ENCODE data around the gene SFXN4.

Gene SFXN4, protein sequence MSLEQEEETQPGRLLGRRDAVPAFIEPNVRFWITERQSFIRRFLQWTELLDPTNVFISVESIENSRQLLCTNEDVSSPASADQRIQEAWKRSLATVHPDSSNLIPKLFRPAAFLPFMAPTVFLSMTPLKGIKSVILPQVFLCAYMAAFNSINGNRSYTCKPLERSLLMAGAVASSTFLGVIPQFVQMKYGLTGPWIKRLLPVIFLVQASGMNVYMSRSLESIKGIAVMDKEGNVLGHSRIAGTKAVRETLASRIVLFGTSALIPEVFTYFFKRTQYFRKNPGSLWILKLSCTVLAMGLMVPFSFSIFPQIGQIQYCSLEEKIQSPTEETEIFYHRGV

DNA sequence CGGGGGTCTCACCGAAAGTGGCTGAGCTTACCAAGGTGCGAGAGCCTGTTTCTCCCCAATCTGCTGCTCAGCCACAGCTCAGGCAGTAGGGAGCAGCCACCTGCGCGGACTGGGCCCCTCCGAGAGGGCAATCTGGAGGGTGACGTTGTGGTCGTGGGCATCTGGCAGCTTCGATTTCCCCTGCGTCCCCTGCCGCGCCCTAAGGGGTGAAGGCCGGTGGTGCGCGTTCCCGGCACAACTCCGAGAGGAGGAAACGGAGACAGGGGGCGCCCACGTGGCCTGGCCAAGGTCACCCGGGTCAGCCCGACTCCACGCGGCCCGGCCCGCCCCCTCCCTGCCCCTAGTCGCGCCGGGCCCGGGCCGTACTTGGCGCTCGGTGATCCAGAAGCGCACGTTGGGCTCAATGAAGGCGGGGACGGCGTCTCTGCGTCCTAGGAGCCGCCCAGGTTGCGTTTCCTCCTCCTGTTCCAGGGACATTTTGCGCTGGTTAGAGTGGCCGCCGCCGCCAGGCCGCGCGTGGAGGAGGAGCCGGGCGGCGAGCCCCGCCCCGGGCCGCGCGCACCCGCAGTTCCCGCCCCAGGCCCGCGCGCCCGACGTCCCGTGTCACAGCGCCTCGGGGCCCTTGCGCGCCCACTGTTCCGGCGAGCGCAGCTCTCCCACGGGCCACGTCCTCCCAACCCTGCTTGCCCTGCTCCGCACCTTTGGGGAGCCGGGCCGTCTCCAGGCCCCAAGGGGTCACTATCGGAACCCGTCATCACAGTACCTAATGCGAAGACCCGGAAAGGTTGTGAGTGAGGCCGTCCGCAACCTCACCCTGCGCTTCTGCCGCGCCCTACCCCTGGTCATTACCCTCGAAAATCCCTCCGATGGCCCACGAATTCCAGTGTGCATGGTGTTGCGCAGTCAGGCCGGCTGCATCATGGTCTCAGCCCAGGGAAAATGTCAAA is at the start of gene SFXN4:
Gene SFXN4, minus strand, starts transcription at position 544 of the 947 bp plus-strand sequence. Its CDS starts 67 bp downstream, at position 477.
- peak; percentile 28 to 52 for DNase-seq

DNA sequence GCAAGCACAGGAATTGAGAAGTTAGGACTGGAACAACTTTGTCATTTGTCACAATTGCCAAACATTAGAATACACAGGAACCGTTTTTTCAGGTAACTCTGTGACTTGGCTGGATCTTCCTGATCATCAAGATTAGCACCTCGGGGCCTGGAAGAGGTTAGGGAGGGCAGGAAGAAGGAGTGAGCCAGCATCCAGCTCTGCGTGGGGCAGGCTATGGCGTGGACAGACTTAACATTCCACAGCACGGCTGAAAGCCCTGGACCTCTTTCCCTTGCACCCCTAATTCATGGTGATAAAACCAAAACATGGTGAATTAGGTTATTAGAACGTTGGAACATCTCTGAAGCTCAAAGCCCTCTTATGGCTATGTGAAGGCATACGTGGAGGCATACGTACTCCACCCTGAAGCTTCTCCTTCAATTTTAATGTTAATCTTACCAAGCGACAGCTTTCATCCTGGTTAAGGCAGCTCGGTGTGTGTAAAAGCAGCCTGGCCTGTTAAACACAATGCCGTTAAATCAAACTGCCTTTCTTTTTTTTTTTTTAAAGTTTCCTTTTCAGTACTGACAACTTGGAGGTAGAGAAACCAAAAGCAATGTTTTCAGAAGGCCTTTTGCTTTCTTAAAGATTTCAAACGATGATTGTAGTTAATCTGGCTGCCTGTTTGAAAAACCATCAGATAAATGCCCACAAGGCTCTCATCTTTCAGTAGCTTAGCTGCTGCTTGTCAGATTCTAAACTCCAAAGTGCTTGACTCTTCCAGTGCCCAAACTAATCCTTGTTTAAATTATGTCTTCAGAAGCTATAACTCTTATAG is 46.3 kb upstream of the SFXN4 start:
- DNase-seq, result no peak

DNA sequence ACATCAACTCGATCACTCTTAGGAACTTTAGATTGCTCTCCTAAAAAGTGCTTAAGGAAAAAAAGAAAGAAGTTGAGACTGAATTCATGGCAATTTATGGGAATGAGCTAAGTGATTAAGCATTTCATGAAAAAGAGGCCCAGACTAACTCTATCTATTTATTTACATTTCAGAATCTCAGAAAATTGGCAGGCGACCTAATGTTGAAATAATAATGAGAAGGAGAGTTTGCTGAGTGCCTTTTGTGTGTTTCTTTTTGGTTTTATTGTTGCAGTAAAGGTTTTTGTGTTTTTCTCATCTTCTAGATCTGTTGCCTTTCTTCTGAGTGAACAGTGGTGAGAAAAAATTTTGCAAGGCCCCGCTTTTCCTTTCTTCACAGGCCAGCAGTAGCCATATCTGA is 45.7 kb upstream of the SFXN4 start:
- no peak for DNase-seq

DNA sequence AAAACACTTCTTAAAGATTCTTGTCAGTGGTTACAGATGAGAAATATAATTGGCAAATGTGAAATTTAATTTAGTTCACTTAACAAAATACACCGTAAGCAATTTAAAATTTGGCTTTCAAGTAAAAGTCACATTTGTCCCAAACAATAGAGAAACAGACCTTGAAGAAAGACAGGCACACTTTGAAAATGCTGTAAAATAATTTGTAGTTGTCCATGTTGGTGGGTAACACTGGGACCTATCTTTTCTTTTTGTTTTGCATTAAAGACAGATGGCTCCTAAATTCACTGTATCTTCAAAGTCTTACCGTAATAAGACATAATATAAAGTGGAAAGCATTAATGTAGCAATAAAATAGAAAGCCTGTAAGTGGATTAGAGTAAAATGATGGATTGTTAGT is 45.1 kb upstream of the SFXN4 start:
- DNase-seq, result no peak

DNA sequence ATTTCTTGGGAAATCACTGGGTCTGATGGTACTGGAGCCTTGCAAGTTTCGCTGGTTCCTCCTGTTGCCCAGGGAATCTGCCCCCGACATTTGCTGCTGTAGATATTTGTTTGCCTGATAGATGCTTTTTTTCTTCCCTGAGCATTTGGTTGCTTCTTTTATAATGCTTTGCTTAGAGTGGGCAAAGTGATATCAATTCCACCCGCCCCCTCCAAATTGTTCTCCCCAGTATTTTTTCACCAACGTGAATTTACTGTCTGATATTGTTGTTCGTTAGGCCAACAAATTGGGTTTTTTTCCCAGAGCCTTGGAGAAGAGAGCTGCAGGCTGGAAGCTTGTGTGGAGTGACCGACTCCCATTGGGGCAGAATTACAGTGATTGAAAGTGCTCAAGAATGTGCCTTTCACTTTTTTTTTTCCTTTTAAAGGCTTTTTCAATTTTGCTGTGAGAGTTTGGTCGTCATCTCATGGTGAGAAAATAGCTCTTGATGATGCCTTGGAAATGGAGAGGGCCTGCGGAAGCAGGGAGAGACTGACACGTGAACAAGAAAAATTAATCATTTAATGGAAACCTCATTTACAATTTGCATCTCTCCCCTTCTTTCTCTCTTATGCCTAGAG is 44.3 kb upstream of the SFXN4 start:
- no peak for DNase-seq

DNA sequence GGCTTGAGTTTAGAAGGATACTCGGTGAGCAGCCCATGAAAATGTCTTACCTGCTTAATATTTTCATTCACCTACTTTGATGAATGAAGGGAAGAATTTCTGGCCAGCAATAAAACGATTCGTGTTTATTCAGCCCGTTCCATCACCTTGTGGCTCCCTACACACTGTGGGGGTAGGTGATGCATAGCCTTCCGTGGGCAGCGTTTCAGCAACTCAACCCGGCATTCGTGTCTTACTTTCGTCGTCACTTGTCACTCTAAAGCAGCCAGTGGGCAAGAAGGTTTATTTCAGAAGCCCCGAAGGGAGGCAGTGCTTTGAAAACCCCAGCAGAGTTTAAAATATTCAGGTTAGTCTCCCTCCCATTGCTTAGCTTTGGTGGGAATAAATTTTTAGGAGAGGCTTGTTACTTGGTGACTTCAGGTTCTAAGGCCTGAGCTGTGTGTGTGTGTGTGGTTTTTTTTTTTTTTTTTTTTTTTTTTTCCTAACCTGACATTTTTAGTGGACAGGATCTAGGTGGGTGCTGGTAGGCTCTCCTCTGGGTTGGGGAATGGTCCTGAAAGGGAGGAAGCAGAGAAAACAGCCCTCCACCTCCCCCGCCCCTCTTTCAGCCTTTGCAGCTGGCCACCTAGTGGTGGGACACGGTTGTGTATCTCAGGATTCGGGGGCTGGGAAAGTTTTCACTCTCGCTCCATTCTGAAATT is 43.7 kb upstream of the SFXN4 start:
- peak; percentile 6 to 45 for DNase-seq

DNA sequence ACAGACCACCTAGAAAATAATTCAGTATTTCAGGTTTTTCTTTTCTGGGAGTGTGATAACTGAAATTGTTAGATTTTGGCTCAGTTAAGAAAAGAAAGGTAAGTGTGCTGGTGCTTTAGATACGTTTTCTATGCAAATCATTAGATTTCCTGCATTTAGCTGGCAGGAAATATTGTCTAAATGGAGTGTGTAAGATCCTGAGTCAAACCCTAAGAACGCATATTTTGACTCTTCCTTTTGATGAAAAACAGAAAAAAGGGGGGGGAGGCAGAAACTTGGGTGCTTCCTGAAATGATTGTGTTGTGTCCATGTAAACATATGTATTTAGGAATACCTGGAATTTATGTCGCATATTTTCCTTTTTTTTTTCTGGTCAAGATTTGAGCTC is 43.0 kb upstream of the SFXN4 start:
- no peak for DNase-seq

DNA sequence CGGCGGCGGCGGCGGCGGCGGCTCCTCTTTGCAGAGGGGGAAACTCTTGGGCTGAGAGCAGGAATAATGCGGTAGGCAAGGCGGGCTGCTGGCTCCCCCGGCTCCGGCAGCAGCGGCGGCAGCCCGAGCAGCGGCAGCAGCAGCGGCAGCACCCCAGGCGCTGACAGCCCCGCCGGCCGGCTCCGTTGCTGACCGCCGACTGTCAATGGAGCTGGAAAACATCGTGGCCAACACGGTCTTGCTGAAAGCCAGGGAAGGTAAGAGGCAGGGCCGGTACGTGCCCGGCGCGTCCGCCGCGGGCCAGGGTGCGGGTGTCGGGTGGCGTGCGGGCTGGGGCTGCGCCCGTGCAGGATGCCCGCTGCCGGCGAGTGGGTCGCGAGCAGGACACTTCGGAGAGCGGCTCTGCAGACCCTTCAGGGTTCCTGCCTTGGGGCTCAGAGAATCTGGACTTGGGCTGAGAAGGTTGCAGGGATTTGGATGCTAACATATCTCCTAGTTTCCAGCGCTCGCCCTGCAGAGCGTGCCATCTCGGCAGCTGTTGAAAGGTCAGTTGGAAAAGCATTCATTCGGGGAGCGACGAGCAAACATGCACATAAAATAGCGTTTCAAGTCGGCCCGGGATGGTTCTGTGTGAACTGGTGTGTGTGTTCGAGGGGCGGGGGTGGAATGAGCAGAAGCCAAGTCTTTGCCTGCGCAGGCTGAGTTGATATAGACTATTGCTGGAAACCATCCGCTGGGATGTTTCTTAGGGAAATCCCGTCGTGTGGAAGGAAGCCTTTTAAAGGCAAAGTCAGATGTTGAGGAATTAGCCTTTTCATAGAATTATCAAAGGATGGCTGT is 42.4 kb upstream of the SFXN4 start:
- DNase-seq, result peak in 1 of 2 experiments; percentile 36

DNA sequence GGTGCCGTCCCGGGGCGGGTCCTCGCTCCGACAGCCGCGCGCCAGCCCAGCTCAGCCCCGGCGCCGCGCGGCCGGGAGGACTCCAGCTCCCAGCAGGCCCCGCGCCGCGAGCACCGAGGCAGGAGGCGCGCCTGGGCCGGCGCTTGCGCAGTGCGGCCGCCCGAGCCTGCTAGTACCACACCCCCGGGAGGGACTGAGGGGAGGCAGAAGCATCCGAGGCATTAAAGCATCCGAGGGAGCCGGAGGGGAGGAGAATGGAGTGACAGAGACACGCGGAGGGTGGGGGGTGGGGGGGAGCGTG is 41.8 kb upstream of the SFXN4 start, which contains the start of gene GRK5:
Gene GRK5, plus strand, starts transcription at position 206 of the 301 bp plus-strand sequence. CDS start 347 bp downstream, outside the sequence.
- DNase-seq, result peak; percentile 70 to 91

DNA sequence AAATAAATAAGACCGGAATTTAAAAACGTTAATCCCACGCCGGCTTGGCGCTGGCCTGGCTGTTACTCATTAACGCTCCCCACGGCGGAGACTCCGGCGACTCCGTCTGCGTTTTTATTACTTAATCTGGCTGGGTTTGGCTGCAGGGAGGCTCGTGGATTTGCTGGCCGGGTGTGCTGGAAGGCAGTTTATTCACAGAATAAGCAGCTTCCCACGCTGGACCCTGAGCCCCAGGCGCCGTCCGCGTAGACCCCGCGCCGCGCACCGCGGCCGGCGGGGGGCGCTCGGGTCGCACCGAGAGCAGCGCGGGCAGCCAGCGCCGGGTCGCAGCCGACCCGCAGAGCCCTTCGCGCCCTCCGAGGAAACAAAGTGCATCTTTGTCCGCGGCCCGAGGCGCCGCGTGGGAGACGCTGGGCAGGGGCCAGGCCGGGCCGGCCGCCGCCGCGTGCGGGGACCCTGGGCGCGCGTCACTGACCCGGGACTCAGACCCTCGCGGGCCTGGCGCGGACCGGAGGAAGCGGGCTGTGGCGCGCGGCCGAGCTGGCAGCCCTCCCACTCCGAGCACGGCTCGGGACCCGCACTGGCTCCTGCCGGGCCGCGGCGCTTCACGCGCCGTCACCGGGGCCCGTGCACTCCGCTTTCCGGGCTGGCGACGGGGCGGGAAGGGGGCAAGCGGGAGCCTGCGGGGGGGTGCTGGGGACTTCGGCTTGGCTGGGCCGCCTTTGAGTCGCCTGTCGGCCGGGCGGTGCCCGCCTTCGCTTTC is 41.3 kb upstream of the SFXN4 start:
- peak in 1 of 2 experiments; percentile 66 for DNase-seq

DNA sequence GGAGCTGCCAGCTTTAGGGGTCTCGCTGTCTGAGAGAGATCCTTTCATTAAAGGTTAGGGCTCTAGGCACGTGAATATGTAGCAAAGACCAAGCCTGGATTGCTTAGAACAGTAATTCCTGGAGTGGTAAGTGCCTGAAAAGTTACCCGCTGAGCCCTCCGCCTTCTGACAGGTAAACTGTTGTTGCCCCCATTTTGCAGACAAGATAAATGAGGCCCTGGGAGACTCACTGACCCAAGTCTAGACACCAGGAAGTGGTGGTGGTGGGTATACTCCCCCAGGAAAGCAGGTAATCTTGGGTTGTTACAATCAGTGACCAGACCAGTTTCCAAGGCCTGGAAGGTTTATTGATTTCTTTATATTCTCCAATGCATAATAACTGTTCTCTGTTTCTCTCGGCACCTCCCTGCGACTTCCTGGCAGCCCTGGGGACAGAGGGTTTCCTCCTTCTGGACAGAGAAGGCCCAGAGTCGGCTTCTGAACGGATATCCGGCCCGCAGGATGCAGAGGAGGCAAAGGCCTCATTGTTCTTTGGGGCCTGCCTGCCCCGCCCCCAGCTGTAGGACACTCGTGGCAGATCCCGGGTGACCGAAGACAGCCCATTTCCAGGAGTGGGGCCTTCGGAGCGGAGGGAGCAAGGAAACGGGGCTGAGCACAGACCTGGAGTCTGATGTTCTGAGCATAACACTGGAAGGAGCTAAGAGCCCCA is 40.5 kb upstream of the SFXN4 start:
- DNase-seq, result no peak

DNA sequence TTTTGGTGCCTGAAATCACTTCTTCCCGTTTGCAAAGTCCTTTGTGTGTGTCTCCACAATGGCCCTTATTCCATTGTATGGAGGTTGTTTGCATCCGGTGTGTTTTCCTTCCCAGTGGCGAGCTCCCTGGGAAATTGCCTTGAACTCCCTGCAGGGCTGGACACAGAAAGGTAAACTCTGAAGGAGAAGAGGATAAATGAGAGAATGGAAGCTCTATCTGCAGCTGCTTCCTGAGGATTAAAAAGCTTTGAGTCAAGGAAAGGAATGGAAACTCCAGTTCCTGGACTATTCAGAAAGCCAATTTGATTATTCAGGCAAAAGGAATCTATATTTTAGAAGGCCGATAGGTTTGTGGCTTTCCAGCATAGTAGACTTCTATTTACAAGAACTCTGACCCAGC is 37.5 kb upstream of the SFXN4 start:
- no peak for DNase-seq

DNA sequence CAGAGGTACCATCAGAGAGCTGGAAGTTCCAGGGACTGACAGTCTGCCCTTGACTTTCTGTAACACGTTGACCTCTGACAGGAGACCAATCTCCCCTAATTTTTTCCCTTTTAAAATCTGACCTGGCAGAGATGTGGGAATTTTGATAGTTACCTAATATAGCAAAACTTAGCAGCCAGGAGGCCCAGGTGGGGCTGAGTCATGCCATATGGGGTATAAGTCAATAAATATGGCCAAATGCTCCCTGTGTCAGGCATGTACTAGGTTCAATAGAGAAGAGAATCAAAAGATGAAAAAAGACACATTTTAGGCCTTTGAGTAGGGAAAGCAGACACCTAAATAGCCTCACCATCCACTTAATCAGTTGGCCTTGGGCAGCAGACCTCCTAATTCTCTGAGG is 35.7 kb upstream of the SFXN4 start:
- no peak for DNase-seq

DNA sequence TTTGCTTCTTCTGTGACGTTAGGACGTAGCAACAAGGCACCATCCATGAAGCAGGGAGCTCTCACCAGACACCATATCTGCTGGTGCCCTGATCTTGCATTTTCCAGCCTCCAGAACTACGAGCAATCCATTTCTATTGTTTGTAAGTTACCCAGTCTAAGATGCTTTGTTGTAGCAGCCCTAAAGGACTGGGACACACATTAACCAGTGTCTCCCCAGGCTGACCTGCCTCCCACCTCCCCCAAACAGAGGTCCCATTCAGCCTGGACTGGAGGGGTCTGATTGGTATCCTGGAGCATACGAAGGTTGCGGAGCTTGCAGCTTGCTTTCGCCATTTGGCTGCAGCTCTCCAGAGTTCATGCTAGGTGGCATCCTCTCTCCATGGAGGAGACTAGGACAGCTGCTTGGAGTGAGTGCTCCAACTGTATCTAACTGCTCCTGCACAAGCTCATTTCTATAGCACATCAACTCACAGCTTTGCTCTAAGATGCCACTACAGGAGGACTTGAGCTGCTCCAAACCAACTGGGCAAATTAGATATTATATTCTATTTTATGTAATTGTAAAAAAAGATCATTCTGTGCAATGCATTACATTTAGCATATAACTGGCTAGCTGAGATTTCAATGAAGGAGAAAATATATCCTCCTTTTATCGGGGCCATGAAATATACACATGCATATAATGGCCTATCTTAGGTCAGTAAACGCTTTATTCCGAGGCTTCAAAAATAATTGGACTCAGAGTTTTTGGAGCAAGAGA is 33.9 kb upstream of the SFXN4 start:
- peak; percentile 47 to 50 for DNase-seq

DNA sequence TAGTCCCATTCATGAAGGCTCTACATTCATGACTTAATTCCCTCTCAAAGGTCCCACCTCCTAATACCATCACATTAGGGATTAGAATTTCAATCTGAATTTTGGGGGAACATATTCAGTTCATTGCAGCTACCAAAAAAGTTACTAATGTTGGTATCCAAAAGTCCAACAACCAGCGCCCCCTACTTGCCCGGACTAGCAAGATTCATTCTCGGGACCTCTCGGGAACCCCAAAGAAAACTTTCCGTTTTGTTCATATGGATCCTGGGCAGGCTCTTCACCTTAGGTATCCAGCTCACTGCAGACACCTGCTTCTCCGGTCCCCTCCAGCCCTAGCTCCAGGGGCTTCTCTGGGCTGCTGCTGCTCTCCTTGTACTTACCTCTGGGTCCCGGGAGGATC is 32.9 kb upstream of the SFXN4 start:
- no peak for DNase-seq

DNA sequence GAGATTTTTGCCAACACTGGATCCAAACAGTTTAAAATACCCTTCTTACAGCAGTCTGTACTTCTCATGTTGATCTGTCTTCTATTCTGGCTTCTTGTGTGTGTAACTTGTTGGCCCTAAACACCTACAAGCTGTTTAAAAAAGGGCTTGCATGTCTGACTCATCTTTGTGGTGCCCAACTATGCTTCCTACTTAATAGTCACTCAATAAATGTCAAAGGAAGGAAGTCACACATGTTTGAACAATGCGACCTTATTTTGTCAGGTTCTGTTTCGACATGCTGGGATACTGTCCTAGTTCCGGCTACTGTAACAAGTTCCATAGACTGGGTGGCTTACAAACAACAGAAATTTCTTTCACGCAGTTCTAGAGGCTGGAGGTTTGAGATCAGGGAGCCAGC is 32.4 kb upstream of the SFXN4 start:
- DNase-seq, result no peak

DNA sequence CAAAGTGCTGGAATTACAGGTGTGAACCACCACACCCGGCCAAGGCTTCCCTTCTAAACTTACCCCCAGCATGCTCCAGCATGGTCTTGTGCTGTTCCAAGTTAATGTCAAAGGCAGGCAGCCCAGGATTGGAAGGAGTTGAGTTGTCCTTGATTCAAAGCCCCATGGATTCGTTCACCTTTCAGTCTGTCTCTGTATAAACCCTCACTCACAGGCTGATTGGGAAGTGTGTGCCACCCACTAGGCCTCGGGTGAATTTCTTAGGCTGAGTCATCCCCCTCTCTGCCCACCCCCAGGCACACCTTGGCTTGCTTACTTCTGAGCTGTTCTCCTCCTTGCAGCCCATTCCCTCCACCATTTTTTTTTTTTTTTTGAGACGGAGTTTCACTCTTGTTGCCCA is 26.4 kb upstream of the SFXN4 start:
- DNase-seq, result no peak

DNA sequence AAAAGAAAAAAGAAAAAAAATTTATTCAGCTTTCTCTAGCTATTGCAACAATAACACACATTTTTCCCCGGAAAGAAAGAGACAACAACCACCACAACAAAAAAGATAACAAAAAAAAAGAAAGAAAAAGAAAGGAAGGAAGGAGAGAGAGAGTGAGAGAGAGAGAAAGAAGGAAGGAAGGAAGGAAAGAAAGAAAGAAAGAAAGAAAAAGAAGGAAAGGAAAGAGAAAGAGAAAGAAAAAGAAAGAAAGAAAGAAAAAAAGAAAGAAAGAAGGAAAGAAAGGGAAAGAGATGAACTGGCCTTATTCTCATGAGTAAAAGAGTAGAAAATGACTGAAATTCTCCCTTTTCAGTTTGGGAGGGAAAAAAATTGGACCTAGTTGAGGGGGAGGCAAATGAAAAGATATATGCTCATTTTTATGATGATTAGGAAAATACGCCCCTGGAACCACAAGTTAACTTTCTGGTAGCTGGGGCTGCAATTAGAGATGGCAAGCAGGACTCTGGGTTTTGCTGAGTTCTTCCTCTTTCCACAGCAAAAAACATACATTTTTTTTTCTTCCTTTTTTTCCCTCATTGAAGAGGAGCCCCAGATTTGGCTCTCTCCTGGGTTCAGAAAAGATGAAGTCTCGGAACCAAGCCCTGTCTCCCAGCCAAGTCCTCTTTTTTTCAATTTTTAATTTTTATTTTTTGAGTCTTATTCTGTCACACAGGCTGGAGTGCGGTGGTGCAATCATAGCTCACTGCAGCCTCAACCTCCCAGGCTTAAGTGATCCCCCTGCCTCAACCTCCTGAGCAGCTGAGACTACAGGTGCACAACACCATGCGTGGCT is 25.7 kb upstream of the SFXN4 start:
- DNase-seq, result peak in 1 of 2 experiments; percentile 24
